HEK293 (cell line): ENCODE results near the gene PDZRN4.

Experiments used
- TF ChIP-seq, protein P1 (sequence below): fragments of 450-650 bp; formaldehyde crosslinking; IDR thresholded peaks from 2 replicates; pipeline ENCODE4 v1.5.1; 2016; ENCODE audit warnings: missing biosample characterization, missing genetic modification characterization
- TF ChIP-seq, protein P2 (sequence below): fragments of 450-650 bp; formaldehyde crosslinking; IDR thresholded peaks from 2 replicates; pipeline ENCODE4 v1.5.1; 2016; ENCODE audit warnings: missing biosample characterization, missing genetic modification characterization

DNA sequence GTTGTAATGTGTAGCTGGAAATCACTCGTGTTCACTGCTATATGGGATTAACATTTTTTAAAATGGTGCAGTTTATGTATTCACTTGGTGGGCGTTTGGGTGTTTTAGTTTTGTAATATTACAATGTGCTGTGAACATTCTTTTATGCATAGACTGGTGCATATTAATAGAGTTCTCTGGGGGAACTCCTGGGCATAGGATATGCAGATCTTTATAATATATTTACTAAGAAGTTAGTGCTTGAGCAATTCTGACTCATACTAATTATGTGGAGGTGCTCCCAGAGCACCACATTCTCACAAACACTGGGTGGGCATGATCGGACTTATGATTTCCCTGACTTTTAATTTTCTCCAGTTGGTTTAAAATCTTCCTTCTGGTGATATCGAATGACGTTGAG is 342.3 kb downstream of the PDZRN4 start:
- TF ChIP-seq, protein P1, sequence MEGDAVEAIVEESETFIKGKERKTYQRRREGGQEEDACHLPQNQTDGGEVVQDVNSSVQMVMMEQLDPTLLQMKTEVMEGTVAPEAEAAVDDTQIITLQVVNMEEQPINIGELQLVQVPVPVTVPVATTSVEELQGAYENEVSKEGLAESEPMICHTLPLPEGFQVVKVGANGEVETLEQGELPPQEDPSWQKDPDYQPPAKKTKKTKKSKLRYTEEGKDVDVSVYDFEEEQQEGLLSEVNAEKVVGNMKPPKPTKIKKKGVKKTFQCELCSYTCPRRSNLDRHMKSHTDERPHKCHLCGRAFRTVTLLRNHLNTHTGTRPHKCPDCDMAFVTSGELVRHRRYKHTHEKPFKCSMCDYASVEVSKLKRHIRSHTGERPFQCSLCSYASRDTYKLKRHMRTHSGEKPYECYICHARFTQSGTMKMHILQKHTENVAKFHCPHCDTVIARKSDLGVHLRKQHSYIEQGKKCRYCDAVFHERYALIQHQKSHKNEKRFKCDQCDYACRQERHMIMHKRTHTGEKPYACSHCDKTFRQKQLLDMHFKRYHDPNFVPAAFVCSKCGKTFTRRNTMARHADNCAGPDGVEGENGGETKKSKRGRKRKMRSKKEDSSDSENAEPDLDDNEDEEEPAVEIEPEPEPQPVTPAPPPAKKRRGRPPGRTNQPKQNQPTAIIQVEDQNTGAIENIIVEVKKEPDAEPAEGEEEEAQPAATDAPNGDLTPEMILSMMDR (tag by site-specific recombination) = no peak
- TF ChIP-seq, protein P2, sequence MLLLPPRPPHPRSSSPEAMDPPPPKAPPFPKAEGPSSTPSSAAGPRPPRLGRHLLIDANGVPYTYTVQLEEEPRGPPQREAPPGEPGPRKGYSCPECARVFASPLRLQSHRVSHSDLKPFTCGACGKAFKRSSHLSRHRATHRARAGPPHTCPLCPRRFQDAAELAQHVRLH (tag by site-specific recombination) = no peak
